ENCODE measurements around the gene WDR90. TPM values are rescaled to one million over a fixed set of nuclear protein-coding genes. Genes with fewer than 3 reads are reported as not detected.

The WDR90 gene
- polyA plus RNA-seq, 4 donors: 26.1 to 76.2 (median 35.0) TPM

DNA sequence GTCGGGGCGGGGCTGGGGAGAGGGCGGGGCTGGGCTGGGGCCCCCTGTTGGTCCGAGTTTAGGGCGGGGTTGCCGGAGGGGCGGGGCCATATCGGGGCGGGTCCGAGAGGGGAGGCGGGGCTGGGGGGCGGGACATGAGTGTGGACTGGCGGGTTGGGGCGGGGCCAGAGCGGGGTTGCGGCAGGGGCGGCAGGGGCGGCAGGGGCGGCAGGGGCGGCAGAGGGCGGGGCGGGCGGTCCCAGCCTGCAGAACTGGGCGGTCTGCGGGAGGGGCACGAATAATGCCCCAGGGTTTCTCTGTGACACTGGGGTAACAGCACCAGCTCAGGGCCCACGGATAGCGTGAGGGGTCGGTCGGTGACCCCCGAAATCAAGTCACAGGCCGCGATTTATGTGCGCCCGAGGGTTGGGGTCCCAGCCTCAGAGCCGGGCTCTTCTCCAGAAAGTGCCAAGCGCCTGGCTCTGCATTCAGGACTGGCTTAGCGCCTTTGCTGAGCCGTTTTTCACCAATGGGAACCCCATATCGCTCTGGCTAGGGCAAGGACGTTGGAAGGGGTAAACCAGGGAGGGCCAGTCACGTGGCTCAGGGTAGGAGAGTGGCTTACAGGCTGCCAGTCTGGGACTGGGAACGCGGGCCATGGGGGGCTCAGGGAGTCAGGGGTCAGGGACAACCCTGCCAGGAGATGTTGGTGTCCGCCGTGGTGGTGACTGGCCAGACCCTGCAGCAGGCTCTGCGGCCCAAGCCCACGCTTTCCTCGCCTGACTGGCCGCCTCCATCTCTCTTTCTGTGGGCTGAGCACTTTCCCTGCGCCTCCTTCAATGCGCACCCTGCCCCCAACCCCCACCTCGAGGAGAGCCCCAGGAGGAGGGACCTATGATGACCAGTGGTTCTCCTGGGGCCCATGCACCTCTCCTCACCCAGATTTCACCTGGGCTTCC lies 11.8 kb upstream of the WDR90 start:
- peak in 3 of 4 donors; percentile 75 to 79 (median 77) for DNase-seq (ENCODE audit: low read depth in 4 of 4, low spot score in 3 of 4)

DNA sequence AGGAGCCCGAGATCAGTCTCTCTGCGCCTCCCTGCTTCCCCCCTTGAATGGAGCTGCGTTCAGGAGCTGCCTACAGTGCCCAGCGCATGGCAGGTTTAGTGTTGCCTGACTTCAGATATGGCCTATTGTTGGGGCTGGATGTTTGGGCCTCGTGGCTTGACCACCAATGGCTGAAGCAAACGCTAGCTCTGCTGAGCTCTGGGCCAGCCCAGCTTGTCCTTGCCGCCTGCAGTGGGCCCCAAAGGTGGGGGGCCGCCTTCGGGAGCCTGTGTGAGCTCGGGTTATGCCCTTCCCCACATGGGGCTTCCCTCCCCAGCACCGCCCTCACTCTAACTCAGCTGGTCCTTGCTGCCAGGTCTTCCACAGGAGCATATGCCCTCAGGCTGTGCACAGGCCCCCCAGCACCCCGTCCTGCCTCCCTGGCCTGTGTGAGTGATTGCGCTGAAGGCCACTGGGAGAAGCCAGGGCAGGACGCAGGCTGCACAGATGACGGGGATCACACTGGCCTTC lies 11.1 kb upstream of the WDR90 start:
- DNase-seq (ENCODE audit: low read depth in 4 of 4, low spot score in 3 of 4): no peak

DNA sequence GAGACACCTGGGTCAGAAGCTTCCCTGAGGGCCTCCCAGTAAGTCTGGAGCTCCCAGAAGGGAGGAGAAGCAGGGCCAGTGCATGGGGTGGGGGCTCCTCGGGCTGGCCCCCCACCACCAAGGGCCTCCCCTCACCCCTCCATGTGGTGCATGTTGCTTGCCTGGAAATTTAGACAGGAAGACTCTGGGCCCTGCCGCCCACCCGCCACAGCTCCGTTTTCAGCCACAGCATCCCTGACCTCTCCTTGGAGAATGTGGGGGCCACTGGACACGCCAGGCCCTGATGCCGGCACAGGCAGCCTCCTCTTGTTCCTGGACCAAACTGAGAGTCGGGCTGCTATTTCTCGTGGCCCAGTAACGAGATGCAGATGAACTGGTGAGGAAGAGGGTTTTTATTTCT lies 10.3 kb upstream of the WDR90 start:
- DNase-seq (ENCODE audit: low read depth in 4 of 4, low spot score in 3 of 4): no peak

DNA sequence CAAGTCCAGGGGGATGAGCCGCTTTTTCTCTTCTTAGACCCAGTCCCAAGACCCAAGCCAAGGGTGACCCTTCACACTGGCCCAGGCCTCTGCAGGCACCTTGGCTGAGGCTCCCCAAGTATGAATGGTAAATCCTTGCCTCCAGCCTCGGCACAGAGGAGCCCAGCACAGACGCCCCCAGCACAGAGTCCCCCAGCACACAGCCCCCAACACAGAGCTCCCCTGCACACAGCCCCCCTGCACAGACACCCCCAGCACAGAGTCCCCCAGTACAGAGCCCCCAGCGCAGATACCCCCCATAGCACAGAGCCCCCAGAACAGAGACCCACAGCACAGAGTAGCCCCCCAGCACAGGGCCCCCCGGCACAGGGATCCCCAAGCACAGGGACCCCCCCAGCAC lies 8.6 kb upstream of the WDR90 start:
- DNase-seq (ENCODE audit: low read depth in 4 of 4, low spot score in 3 of 4): no peak

DNA sequence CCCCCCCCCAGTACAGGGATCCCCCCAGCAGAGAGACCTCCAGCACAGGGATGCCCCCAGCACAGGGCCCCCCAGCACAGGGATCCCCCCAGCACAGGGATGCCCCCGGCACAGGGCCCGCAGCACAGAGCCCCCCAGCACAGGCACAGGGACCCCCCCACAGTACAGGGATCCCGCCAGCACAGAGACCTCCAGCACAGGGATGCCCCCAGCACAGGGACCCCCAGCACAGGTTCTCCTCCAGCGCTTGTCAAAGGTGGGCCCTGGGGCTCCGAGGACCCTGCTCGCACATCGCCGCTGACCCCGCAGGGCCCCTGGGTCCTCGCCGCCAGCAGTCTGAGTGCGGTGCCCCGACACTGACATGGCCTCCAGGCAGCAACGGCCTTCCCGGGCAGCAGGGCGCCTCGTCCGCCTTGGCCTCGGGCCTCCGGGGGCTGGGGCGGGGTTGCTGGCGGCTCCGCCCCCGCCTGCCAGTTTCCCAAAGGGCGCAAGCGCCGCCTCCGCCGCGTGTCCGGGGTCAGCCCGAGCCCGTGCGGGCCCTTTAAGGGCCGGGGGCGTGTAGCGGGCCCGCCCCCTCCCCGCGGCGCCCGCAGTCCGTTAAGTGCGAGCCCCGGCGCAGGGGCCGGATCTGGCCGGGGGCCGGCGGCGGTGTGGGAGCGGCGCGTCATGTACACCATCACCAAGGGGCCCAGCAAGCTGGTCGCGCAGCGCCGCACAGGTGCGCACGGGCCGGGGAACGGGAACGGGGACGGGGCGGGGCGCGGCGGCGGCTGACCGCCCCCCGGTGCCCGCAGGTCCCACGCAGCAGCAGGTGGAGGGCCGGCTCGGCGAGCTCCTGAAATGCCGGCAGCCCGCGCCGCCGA lies 7.6 kb upstream of the WDR90 start, which contains the start of gene MCRIP2:
MCRIP2 (plus strand) TSS at position 503 of the 863 bp plus-strand sequence; CDS start at position 667, 164 bp downstream.
- DNase-seq (ENCODE audit: low read depth in 4 of 4, low spot score in 3 of 4): no peak

DNA sequence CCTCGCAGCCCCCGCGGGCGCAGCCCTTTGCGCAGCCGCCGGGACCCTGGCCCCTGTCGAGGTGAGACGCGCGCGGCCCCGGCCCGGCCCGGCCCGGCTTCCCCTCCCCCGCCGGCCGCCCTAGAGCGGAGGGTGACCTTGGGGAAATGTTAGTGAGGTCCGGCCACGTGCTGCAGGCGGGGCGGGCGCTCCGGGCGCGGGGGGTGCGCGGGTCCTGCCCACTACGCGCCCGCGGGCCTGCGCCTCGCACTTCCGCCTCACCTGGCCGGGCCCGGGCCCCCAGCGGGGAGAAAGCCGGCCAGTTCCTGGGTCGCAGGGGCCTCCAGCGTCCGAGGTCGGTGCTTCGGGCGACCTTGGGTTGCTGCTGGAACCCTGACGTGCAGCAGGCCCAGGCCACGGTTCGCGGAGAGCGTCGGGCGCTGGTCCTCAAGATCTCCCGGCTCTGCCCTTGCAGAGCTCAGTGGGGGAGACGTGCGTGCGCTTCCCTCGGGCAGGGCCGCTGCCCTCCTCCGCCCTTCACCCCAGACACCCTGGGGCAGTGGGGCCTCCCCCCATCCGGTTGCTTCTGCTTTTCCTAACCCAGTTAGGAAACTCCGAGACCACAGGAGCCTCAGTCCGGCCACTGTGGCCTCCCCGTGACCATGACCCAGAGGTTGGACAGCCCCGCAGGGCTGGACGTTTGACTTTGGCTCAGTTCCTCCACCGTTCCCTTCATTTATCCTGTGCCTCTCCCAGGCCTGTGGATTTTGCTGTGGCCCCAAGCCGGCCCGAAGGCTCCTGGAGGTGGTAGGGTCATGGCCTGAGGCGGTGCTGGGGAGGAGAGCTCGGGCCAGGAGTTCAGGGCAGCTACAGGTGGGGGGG lies 6.7 kb upstream of the WDR90 start:
- DNase-seq (ENCODE audit: low read depth in 4 of 4, low spot score in 3 of 4): no peak

DNA sequence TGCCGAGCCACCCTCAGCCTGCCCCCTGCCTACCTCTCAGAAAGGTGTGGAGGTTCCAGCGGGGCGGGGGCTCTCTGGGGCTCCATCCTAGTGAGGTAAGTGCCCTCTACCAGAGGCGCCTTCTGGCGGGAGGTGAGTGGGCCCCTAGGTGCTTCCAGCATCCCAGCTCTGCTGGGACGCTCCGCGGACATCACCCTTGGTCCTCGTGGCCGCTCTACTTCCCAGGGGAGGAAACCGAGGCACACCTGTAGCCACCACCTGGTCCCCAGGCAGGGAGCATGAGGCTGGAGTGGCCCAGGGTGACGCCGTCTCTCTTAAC lies 6.2 kb upstream of the WDR90 start:
- DNase-seq (ENCODE audit: low read depth in 4 of 4, low spot score in 3 of 4): no peak

DNA sequence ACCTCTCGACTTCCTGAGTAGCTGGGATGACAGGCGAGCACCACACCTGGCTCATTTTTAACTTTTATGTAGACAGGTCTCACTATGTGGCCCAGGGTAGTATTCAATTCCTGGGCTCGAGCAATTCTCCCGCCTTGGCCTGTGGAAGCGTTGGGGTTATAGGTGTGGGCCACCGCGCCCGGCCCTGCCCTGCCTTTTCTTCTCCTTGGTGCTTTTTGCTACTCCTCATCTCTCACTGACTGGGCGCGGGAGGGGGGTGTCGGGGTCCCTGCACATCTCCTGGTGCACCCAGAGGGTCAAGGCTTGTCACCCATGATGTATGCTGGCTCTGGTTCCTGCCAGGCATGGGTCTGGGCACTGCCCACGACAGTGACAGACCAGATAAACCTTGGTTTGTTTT lies 4.6 kb upstream of the WDR90 start:
- no peak for DNase-seq (ENCODE audit: low read depth in 4 of 4, low spot score in 3 of 4)

DNA sequence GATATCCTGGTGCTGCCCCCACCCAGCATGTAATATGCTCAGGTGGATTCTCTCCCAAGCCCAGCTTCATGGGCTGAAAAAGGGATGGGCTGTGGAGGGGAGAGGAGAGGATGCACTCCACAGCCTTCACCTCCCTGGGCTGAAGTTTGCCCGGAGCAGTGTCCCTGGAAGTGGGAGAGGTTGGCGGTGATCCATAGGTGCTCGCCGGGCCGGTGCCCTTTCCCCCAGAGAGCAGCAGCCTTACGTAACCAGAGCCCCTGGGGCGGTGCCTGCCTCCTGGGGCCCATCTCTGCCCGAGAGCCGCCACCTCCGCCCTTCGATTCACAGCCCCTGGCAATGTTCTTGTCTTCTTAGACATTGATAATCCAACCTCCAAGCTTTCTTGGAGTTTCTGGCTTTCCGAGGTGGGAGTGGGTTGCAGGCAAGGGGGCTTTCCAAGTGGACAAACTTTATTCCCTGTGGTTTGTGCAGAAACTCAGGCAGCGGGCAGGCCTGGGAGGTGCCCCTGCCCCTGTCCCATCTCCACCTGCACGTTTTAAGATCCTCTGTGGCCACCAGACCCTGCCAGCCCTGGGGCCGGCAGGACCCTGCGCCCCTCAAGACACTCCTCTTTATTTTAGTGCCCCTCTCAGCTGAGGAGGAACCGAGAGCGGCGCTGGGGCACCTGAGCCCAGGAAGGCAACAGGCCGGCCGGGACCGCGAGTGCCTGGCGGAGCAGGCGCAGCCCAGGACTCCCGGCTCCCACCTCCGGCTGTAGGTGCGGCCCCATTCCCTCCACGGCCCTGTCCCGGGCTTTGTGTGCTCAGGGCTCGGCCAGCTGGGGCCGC lies 3.1 kb upstream of the WDR90 start:
- no peak for DNase-seq (ENCODE audit: low read depth in 4 of 4, low spot score in 3 of 4)

DNA sequence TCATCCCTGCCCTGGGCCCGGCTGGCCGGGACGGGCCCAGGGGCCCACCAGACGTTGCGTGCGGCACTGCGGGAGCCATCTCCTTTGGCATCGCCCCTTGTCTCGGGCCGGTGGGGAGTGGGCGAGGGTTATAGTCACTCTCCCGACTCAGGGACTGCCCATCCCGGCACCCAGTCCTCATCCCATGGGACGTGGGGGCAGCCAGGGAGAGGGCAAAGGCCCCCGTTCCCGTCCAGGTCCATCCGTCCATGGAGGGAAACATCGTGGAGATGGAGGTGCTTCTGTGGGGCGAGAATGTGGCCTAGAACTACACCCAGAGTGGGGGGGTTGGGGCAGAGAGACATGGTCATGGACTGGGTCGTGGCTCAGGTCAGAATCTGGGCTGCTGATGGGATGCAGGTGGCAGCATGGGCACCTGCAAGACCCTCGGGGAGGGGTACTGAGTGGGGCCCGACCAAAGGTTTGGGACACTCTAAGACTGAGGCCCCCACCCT lies 2.4 kb upstream of the WDR90 start:
- no peak for DNase-seq (ENCODE audit: low read depth in 4 of 4, low spot score in 3 of 4)

DNA sequence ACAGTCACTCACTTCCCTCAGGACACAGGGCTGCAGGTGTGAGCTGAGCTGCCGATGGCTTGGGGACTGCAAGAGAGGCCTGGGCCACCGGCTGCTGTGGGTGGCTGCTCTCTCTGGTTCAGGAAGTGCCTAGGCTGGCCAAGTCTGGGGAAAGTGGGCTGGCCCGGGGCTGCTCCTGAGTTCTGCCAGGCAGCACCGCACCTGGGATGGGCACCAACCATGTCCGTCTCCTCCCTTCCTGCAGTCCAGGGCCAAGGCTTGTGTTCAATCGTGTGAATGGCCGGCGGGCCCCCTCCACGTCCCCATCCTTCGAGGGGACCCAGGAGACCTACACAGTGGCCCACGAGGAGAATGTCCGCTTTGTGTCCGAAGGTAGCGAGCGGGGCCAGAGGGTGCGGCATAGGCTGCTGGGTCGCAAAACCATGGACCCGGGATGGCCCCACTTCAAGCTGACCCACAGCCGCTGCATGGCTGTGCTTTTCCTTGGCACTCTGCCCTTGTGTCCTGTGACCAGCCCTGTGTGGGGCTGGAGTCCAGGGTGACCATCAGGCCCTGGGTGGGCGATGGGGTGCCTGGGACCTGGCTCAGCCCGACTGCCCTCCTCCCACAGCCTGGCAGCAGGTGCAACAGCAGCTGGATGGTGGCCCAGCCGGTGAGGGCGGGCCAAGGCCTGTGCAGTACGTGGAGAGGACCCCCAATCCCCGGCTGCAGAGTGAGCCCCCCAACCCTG lies 1.8 kb upstream of the WDR90 start:
- DNase-seq (ENCODE audit: low read depth in 4 of 4, low spot score in 3 of 4): no peak

DNA sequence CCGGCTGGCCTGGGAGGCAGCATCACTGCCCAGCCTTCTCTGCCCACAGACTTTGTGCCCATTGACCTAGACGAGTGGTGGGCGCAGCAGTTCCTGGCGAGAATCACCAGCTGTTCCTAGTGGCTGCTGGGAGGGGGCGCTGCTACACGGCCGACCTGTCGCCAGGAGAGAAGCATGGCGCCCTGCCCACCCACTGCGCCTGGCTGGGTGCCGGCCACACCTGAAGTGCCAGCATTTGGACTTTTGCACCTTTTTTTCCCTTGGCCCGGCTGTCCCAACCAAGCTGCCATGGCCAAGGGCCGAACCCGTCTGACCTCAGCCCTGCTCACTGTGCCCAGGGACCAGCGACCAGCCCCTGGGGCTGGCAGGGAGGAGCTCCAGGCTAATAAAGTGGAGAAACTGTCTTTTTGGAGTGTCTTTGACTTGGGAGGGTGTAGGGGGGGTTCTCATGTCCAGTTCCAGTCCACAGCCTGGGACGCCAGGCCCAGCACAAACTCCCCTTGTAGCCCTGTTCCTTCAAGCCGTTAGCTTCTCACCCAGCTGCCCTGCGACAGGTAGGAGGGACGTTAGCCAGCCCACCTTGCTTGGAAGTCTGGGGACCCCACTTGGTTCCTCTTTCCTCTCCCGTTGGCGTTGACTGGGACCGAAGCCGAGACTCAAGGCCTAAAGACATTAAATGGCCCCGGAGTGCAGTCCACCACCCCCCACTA lies 939 bp upstream of the WDR90 start:
- DNase-seq (ENCODE audit: low read depth in 4 of 4, low spot score in 3 of 4): no peak

DNA sequence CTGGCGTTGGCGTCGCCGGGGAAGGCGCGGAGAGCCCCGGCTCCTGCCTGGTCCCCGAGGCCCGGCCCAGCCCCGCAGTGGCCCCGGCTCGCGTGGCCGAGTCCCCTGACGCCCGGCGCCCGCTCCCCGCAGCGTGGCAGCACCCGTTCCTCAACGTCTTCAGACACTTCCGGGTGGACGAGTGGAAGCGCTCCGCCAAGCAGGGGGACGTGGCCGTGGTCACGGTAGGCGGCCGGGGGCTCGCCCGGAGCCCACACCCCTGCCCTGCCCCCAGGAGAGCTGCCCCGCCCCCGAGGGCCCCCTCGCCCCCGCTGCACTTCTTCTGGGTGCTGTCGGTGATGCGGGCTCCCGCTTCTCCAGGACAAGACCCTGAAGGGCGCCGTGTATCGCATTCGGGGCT lies 466 bp downstream of the WDR90 start:
- no peak for DNase-seq (ENCODE audit: low read depth in 4 of 4, low spot score in 3 of 4)

DNA sequence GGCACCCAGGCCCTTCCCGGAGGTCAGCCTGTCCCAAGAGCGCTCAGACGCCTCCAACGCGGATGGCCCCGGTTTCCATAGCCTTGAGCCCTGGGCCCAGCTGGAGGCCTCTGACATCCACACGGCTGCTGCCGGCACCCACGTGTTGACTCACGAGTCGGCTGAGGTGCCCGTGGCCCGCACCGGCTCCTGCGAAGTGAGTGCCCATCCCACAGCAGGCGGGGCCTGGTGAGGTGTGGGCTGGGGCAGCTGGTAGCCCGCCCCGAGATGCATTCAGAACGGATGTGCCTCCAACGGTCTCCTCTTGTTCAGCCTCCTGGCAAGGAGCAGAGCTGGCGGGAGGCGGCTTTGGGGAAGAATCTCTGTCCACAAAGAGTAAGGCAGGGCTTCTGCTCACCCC lies 2.7 kb downstream of the WDR90 start:
- no peak for DNase-seq (ENCODE audit: low read depth in 4 of 4, low spot score in 3 of 4)

DNA sequence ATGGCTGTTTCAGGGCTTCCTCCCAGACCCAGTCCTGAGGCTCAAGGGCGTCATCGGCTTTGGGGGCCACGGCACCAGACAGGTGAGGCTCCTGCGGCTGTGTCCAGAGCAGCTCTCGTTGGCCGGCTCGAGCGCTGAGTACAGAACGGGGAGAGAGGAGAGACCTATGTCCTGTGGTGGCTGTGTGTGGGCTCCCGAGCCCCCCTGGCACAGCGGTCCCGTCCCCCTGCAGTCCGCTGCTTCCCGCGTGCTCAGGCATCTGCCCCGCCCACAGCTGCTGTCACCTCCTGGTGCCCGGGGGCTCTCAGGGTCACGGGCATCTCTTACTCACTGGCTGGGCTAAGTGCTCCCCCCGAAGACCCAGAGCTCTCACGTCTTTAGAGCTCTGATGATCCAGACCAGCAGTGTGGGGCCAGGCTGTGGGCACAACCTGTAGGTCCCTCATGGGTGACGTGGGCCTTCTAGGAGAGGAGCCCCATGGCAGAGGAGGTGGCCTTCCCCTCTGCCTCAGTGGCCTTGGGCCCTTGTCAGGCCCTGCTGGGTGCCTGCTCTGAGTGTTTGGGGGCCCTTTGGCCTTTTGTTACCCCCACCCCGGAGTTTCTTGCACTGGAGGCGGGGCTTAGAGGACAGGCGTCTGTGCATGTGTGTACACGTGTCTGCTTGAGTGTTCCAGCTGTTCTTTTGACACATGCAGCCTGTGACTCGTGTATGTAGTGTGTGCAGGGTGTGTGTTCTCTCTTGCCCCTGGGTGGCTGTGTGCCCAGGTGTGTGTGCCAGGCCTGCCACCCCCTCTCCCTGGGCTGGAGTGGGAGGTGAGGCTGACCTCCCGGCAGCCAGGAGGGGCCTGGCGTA lies 3.5 kb downstream of the WDR90 start:
- DNase-seq (ENCODE audit: low read depth in 4 of 4, low spot score in 3 of 4): no peak

DNA sequence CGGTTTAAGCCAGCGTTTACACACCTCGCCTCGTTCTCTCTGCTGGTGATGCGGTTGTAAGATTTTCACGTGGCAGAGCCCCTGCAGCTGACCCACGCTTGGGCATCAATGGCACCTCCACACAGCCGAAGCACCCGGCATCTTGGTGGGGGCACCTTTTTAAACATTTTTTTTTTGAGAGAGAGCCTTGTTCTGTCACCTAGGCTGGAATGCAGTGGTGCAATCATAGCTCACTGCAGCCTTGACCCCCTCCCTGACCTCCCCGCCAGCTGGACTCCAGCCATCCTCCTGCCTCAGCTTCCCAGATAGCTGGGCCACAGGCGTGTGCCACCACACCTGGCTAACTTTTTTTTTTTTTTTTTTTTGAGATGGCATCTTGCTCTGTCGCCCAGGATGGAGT lies 4.9 kb downstream of the WDR90 start:
- no peak for DNase-seq (ENCODE audit: low read depth in 4 of 4, low spot score in 3 of 4)

DNA sequence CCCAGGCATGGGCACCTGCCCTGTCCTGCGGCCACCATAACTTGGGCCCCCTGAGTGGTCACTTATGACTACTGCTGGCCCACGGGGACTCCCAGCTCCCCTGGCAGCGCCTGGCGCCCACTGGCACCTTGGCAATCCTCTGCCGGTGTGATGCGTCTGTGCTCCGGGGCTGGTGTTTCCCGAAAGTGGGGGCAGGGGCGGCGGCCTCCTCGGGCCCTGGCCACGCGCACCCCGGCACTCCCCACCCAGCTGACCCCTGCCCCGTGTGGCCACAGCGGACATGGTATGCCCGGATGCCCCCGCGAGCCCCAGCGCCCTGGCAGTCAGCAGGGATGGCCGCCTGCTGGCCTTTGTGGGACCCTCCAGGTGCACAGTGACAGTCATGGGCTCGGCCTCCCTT lies 8.3 kb downstream of the WDR90 start:
- no peak for DNase-seq (ENCODE audit: low read depth in 4 of 4, low spot score in 3 of 4)

Data from left renal pelvis (tissue), 4 donors.